H9 (cell line): ENCODE data around the gene OR2AE1. TPM values are rescaled to one million over a fixed set of nuclear protein-coding genes. Genes with fewer than 3 reads are reported as not detected.
A peak's percentile ranks its signal among the peaks of the same experiment; 100 is the strongest.

Experiments used
- DNase-seq: peaks from one replicate; pipeline ENCODE4 v3.0.0-alpha.2; 2017
- H2AFZ ChIP-seq: one replicate; pipeline ENCODE4 v1.6.1; 2013; ENCODE audit warnings: mild to moderate bottlenecking, low read length, control low read depth, moderate library complexity
- H2AK5ac ChIP-seq: 2 replicates; pipeline ENCODE4 v1.6.1; 2013; ENCODE audit warnings: low read length, control low read depth, mixed read lengths; ENCODE audit not compliant: insufficient read length
- H2BK120ac ChIP-seq: one replicate; pipeline ENCODE4 v1.6.1; 2013; ENCODE audit warnings: low read depth, mild to moderate bottlenecking, low read length, control low read depth, inconsistent platforms; ENCODE audit not compliant: poor library complexity, severe bottlenecking
- H2BK12ac ChIP-seq: 2 replicates; pipeline ENCODE4 v1.6.1; 2013; ENCODE audit warnings: low read length, control low read depth, mixed read lengths, low read depth; ENCODE audit not compliant: insufficient read length
- H2BK15ac ChIP-seq: 2 replicates; pipeline ENCODE4 v1.6.1; 2013; ENCODE audit warnings: low read depth, low read length, control low read depth
- H2BK20ac ChIP-seq: one replicate; pipeline ENCODE4 v1.6.1; 2013; ENCODE audit warnings: low read depth, mild to moderate bottlenecking, low read length, control low read depth, inconsistent platforms; ENCODE audit not compliant: poor library complexity, severe bottlenecking
- H2BK5ac ChIP-seq: 2 replicates; pipeline ENCODE4 v1.6.1; 2013; ENCODE audit warnings: low read length, control low read depth, mixed read lengths; ENCODE audit not compliant: insufficient read length
- H3K14ac ChIP-seq: 2 replicates; pipeline ENCODE4 v1.6.1; 2013; ENCODE audit warnings: low read length, control low read depth; ENCODE audit not compliant: insufficient read depth
- H3K18ac ChIP-seq: 2 replicates; pipeline ENCODE4 v1.6.1; 2013; ENCODE audit warnings: low read depth, mild to moderate bottlenecking, mixed read lengths, low read length, control low read depth; ENCODE audit not compliant: insufficient read length
- H3K23ac ChIP-seq: 2 replicates; pipeline ENCODE4 v1.6.1; 2013; ENCODE audit warnings: low read length, control low read depth, mixed read lengths, low read depth; ENCODE audit not compliant: insufficient read length
- H3K23me2 ChIP-seq: 2 replicates; pipeline ENCODE4 v1.6.1; 2013; ENCODE audit warnings: low read depth, mild to moderate bottlenecking, mixed read lengths, low read length, control low read depth; ENCODE audit not compliant: insufficient read length, poor library complexity, severe bottlenecking
- H3K27ac ChIP-seq: 2 replicates; pipeline ENCODE4 v1.5.1; 2013; ENCODE audit warnings: low read length, control low read depth, mixed read lengths, low read depth; ENCODE audit not compliant: insufficient read length
- H3K27me3 ChIP-seq: 2 replicates; pipeline ENCODE4 v1.6.1; 2013; ENCODE audit warnings: low read length, control low read depth, inconsistent platforms; ENCODE audit not compliant: insufficient read depth
- H3K4ac ChIP-seq: 2 replicates; pipeline ENCODE4 v1.6.1; 2013; ENCODE audit warnings: low read depth, mild to moderate bottlenecking, control low read depth, inconsistent platforms, low read length, moderate library complexity
- H3K4me1 ChIP-seq: 2 replicates; pipeline ENCODE4 v1.6.1; 2013; ENCODE audit warnings: low read length, control low read depth, inconsistent platforms; ENCODE audit not compliant: insufficient read depth
- H3K4me2 ChIP-seq: 2 replicates; pipeline ENCODE4 v1.6.1; 2013; ENCODE audit warnings: low read length, control low read depth, mixed read lengths; ENCODE audit not compliant: insufficient read length, insufficient read depth
- H3K56ac ChIP-seq: 2 replicates; pipeline ENCODE4 v1.6.1; 2013; ENCODE audit warnings: low read depth, mild to moderate bottlenecking, mixed read lengths, low read length, control low read depth; ENCODE audit not compliant: insufficient read length
- H3K79me1 ChIP-seq: 2 replicates; pipeline ENCODE4 v1.6.1; 2013; ENCODE audit warnings: low read depth, mild to moderate bottlenecking, moderate library complexity, low read length, control low read depth, inconsistent platforms; ENCODE audit not compliant: insufficient read depth, poor library complexity, severe bottlenecking
- H3K79me2 ChIP-seq: 2 replicates; pipeline ENCODE4 v1.6.1; 2013; ENCODE audit warnings: low read length, control low read depth, inconsistent platforms; ENCODE audit not compliant: insufficient read depth
- H3K9ac ChIP-seq: 2 replicates; pipeline ENCODE4 v1.6.1; 2013; ENCODE audit warnings: low read length, control low read depth, mixed read lengths; ENCODE audit not compliant: insufficient read length; ENCODE audit errors: extremely low read depth
- H3K9me3 ChIP-seq: one replicate; pipeline ENCODE4 v1.6.1; 2013; ENCODE audit warnings: low read depth, low read length, inconsistent platforms; ENCODE audit not compliant: control insufficient read depth
- H3T11ph ChIP-seq: one replicate; pipeline ENCODE4 v1.6.1; 2013; ENCODE audit warnings: mild to moderate bottlenecking, low read length, control low read depth, inconsistent platforms
- H4K20me1 ChIP-seq: one replicate; pipeline ENCODE4 v1.6.1; 2013; ENCODE audit not compliant: control insufficient read depth, insufficient read length, insufficient read depth
- H4K5ac ChIP-seq: 2 replicates; pipeline ENCODE4 v1.6.1; 2013; ENCODE audit warnings: low read depth, mild to moderate bottlenecking, mixed read lengths, low read length, control low read depth; ENCODE audit not compliant: insufficient read length
- H4K8ac ChIP-seq: replicated peaks from 2 replicates; pipeline ENCODE4 v1.6.1; 2013; ENCODE audit warnings: low read length, control low read depth, mixed read lengths, low read depth; ENCODE audit not compliant: insufficient read length
- H4K91ac ChIP-seq: 2 replicates; pipeline ENCODE4 v1.6.1; 2013; ENCODE audit warnings: low read depth, mild to moderate bottlenecking, moderate library complexity, mixed read lengths, low read length, control low read depth; ENCODE audit not compliant: insufficient read length
- H3K27ac Mint-ChIP-seq, 3 experiments: 2 replicates in 2 of 3; 3 replicates in 1 of 3; pipeline ENCODE4 v1.8.0; 2020 to 2021; ENCODE audit warnings: mixed read lengths in 3 of 3, mild to moderate bottlenecking in 1 of 3, moderate library complexity in 1 of 3
- H3K27me3 Mint-ChIP-seq: 2 replicates; pipeline ENCODE4 v1.8.0; 2021; ENCODE audit warnings: low read depth, mild to moderate bottlenecking, moderate library complexity, mixed read lengths
- H3K36me3 Mint-ChIP-seq, 3 experiments: 2 replicates in 2 of 3; 3 replicates in 1 of 3; pipeline ENCODE4 v1.8.0; 2020 to 2021; ENCODE audit warnings: low read depth in 3 of 3, mixed read lengths in 3 of 3; ENCODE audit not compliant: insufficient read depth in 1 of 3
- H3K4me1 Mint-ChIP-seq, 2 experiments: 2 replicates each; pipeline ENCODE4 v1.8.0; 2020; ENCODE audit warnings: mixed read lengths in 2 of 2
- H3K4me3 Mint-ChIP-seq, 2 experiments: 2 replicates in 1 of 2; 3 replicates in 1 of 2; pipeline ENCODE4 v1.8.0; 2020 to 2021; ENCODE audit warnings: mild to moderate bottlenecking in 2 of 2, mixed read lengths in 2 of 2, moderate library complexity in 1 of 2
- H3K9me3 Mint-ChIP-seq, 2 experiments: 2 replicates in 1 of 2; 3 replicates in 1 of 2; pipeline ENCODE4 v1.8.0; 2020; ENCODE audit warnings: mild to moderate bottlenecking in 2 of 2, mixed read lengths in 2 of 2, moderate library complexity in 1 of 2
- CTCF ChIP-seq: fragments of 200-600 bp; sonication (generic); conservative IDR thresholded peaks from 3 replicates; pipeline ENCODE4 v1.8.0; 2021; ENCODE audit warnings: antibody characterized with exemption, mild to moderate bottlenecking
- WGBS: extraction: QIAGEN DNeasy Blood & Tissue Kit; methylation state at CpG from one replicate; pipeline ENCODE4 v1.1.7; 2013; ENCODE audit warnings: missing lambda C conversion rate, low lambda C conversion rate, mixed read lengths; ENCODE audit not compliant: insufficient read length; ENCODE audit errors: extremely low coverage; 5-methylcytosine and 5-hydroxymethylcytosine counted together
- total RNA-seq: library from RNA; stranded (reverse); gene quantifications from 2 replicates; pipeline ENCODE4 v1.2.1, GENCODE V29; 2021

OR2AE1 gene
- total RNA-seq, 1 experiment from 2014 or later = not detected

- Histone ChIP-seq H2BK20ac (no peak overlapping the region), H3K14ac (no peak overlapping the region), H2BK12ac (no peak overlapping the region), H3K4ac (no peak overlapping the region), H3K79me1 (no peaks in the 10 kb centered on the region), H3K9me3 (no peaks in the 10 kb centered on the region), H3K23ac (no peak overlapping the region), H3K56ac (no peak overlapping the region), H3K23me2 (no peaks in the 10 kb centered on the region), H3K9ac (no peak overlapping the region), H2BK15ac (no peak overlapping the region), H3T11ph (no peak overlapping the region), H2AFZ (no peak overlapping the region), H2BK5ac (no peak overlapping the region), H4K91ac (no peak overlapping the region), H3K4me2 (no peak overlapping the region), H3K4me1 (peaks cover 15% of the 10 kb centered on the region; the same call in 1 of the 2 replicates), H3K18ac (no peak overlapping the region), H2BK120ac (no peak overlapping the region), H3K79me2 (no peaks in the 10 kb centered on the region), H4K8ac (no peak overlapping the region), H3K27me3 (no peaks in the 10 kb centered on the region), H2AK5ac (no peak overlapping the region), H3K27ac (peak overlapping the region; percentile 16), H4K20me1 (no peaks in the 10 kb centered on the region), H4K5ac (no peak overlapping the region)
- Mint-ChIP-seq H3K36me3 (no peaks in the 10 kb centered on the region; a peak in 1 of 7 replicates), H3K9me3 (no peaks in the 10 kb centered on the region), H3K4me1 (peaks cover 50 to 55% of the 10 kb centered on the region in 2 experiments), H3K4me3 (peak overlapping the region in 1 of 2 experiments; percentile 5; a peak in 1 of 5 replicates), H3K27me3 (no peaks in the 10 kb centered on the region; the same call in 1 of the 2 replicates), H3K27ac (peak overlapping the region in 2 of 3 experiments; percentile 51 to 94; a peak in 5 of 7 replicates)
- TF ChIP-seq CTCF = no peak
- no CpG with 5 or more reads among the region's 2 CpGs for whole genome bisulfite sequencing
- DNase-seq = no peak
Observed at GRCh38 chr7:99842926-99843325, 33.9 kb downstream of the OR2AE1 start.
